Activated CD4-positive, alpha-beta T cell treated with anti-CD3 and anti-CD28 coated beads, Interleukin-2, amount 10 ng/mL, durations not matched to agents 24 days and 14 days (primary cell): ENCODE data around the gene DNAJB5. TPM values are rescaled to one million over a fixed set of nuclear protein-coding genes. Genes with fewer than 3 reads are reported as not detected.

Experiments
- DNase-seq: peaks from one replicate; pipeline ENCODE4 v3.0.0; 2022
- H3K27ac Mint-ChIP-seq: one replicate; pipeline ENCODE4 v1.8.0; 2022; ENCODE audit warnings: mild to moderate bottlenecking, mixed read lengths
- H3K27me3 Mint-ChIP-seq: one replicate; pipeline ENCODE4 v1.8.0; 2022; ENCODE audit warnings: mixed read lengths
- H3K36me3 Mint-ChIP-seq: one replicate; pipeline ENCODE4 v1.8.0; 2022; ENCODE audit warnings: low read depth, mild to moderate bottlenecking, mixed read lengths
- H3K4me1 Mint-ChIP-seq: one replicate; pipeline ENCODE4 v1.8.0; 2021; ENCODE audit warnings: mixed read lengths
- H3K4me3 Mint-ChIP-seq: one replicate; pipeline ENCODE4 v1.8.0; 2022; ENCODE audit warnings: mild to moderate bottlenecking, moderate library complexity, mixed read lengths
- H3K9me3 Mint-ChIP-seq: one replicate; pipeline ENCODE4 v1.8.0; 2021; ENCODE audit warnings: mixed read lengths
- intact Hi-C: fragments of 100-400 bp; cut with micrococcal nuclease; formaldehyde crosslinking; loops from one replicate; pipeline ENCODE4 v1.15.1; 2023
- total RNA-seq: library from RNA; stranded (reverse); gene quantifications from 2 replicates; pipeline ENCODE4 v1.2.3, GENCODE V29; 2022

Gene DNAJB5
- total RNA-seq, 1 donor from 2014 or later, result 10.6 TPM

- peak; percentile 86 for DNase-seq
- Mint-ChIP-seq H3K27me3 (no peaks in the 10 kb centered on the region), H3K9me3 (no peaks in the 10 kb centered on the region), H3K36me3 (peaks cover 9% of the 10 kb centered on the region), H3K4me3 (peak overlapping the region; percentile 86), H3K27ac (peak overlapping the region; percentile 71), H3K4me1 (peaks cover 71% of the 10 kb centered on the region)
- intact Hi-C loops, result loop anchor here (1.0 to 5.0 kb wide), 6 partner anchors 28 to 288 kb away; partner anchors contain the start of gene PIGO
Measured at GRCh38 chr9:34989946-34990635, 546 bp downstream of the DNAJB5 start.

- peaks cover 11% of the 10 kb centered on the region for H3K36me3 Mint-ChIP-seq
- no peaks in the 10 kb centered on the region for H3K9me3 Mint-ChIP-seq
- H3K27me3 Mint-ChIP-seq, result no peaks in the 10 kb centered on the region
- peak overlapping the region; percentile 87 for H3K27ac Mint-ChIP-seq
- H3K4me3 Mint-ChIP-seq, result peak overlapping the region; percentile 86
- intact Hi-C loops, result loop anchor here (5.0 kb wide), 1 partner anchor 46 kb away; no protein-coding TSS in a partner anchor
- no peak for DNase-seq
- H3K4me1 Mint-ChIP-seq, result peaks cover 67% of the 10 kb centered on the region
Measured at GRCh38 chr9:34990908-34991606, 1.5 kb downstream of the DNAJB5 start.

- H3K9me3 Mint-ChIP-seq, result no peaks in the 10 kb centered on the region
- peak overlapping the region; percentile 87 for H3K27ac Mint-ChIP-seq
- H3K4me3 Mint-ChIP-seq, result peak overlapping the region; percentile 60
- intact Hi-C loops, result loop anchor here (1.0 to 5.0 kb wide), 2 partner anchors 10 to 46 kb away; no protein-coding TSS in a partner anchor
- peaks cover 11% of the 10 kb centered on the region for H3K36me3 Mint-ChIP-seq
- H3K27me3 Mint-ChIP-seq, result no peaks in the 10 kb centered on the region
- peaks cover 60% of the 10 kb centered on the region for H3K4me1 Mint-ChIP-seq
- DNase-seq, result peak; percentile 67
Measured at GRCh38 chr9:34991607-34992375, 2.2 kb downstream of the DNAJB5 start.

GRCh38 chr9:34992376-34992951 is 2.9 kb downstream of the DNAJB5 start:
- Mint-ChIP-seq H3K36me3 (peaks cover 16% of the 10 kb centered on the region), H3K27ac (peak overlapping the region; percentile 87), H3K9me3 (no peaks in the 10 kb centered on the region), H3K27me3 (no peaks in the 10 kb centered on the region), H3K4me1 (peaks cover 55% of the 10 kb centered on the region), H3K4me3 (peak overlapping the region; percentile 60)
- intact Hi-C loops, result loop anchor here (1.0 to 5.0 kb wide), 2 partner anchors 9 to 45 kb away; no protein-coding TSS in a partner anchor
- peak; percentile 66 for DNase-seq

GRCh38 chr9:34993502-34994259 is 4.1 kb downstream of the DNAJB5 start:
- no peak for DNase-seq
- Mint-ChIP-seq H3K9me3 (no peaks in the 10 kb centered on the region), H3K4me1 (peaks cover 55% of the 10 kb centered on the region), H3K27me3 (no peaks in the 10 kb centered on the region), H3K36me3 (peaks cover 18% of the 10 kb centered on the region), H3K4me3 (peak overlapping the region; percentile 29), H3K27ac (peak overlapping the region; percentile 86)
- intact Hi-C loops, result loop anchor here (5.0 kb wide), 1 partner anchor 44 kb away; no protein-coding TSS in a partner anchor

- Mint-ChIP-seq H3K9me3 (no peaks in the 10 kb centered on the region), H3K4me1 (peaks cover 54% of the 10 kb centered on the region), H3K27me3 (no peaks in the 10 kb centered on the region), H3K27ac (peak overlapping the region; percentile 86), H3K36me3 (peaks cover 18% of the 10 kb centered on the region), H3K4me3 (peak overlapping the region; percentile 28)
- intact Hi-C loops, result loop anchor here (5.0 kb wide), 1 partner anchor 43 kb away; no protein-coding TSS in a partner anchor
- no peak for DNase-seq
Measured at GRCh38 chr9:34994260-34994899, 4.8 kb downstream of the DNAJB5 start.

- Mint-ChIP-seq H3K9me3 (no peaks in the 10 kb centered on the region), H3K36me3 (peaks cover 18% of the 10 kb centered on the region), H3K27ac (no peak overlapping the region), H3K4me3 (no peak overlapping the region), H3K27me3 (no peaks in the 10 kb centered on the region), H3K4me1 (peaks cover 53% of the 10 kb centered on the region)
- intact Hi-C loops, result loop anchor here (5.0 kb wide), 1 partner anchor 42 kb away; no protein-coding TSS in a partner anchor
- no peak for DNase-seq
Measured at GRCh38 chr9:34994900-34995669, 5.5 kb downstream of the DNAJB5 start.

- no peaks in the 10 kb centered on the region for H3K9me3 Mint-ChIP-seq
Measured at GRCh38 chr9:34995670-34996060, 6.1 kb downstream of the DNAJB5 start.

GRCh38 chr9:34996181-34996904 is 6.8 kb downstream of the DNAJB5 start:
- no peak overlapping the region for H3K4me3 Mint-ChIP-seq
- intact Hi-C loops, result no loop called here
- H3K27me3 Mint-ChIP-seq, result no peaks in the 10 kb centered on the region
- peaks cover 14% of the 10 kb centered on the region for H3K36me3 Mint-ChIP-seq
- DNase-seq, result no peak
- H3K9me3 Mint-ChIP-seq, result no peaks in the 10 kb centered on the region
- peaks cover 51% of the 10 kb centered on the region for H3K4me1 Mint-ChIP-seq
- no peak overlapping the region for H3K27ac Mint-ChIP-seq

More at GRCh38 chr9:34995670-34996060, 6.1 kb downstream of the DNAJB5 start:
- no peak for DNase-seq
- H3K36me3 Mint-ChIP-seq, result peaks cover 18% of the 10 kb centered on the region
- no peaks in the 10 kb centered on the region for H3K27me3 Mint-ChIP-seq
- H3K27ac Mint-ChIP-seq, result no peak overlapping the region
- no peak overlapping the region for H3K4me3 Mint-ChIP-seq
- intact Hi-C loops, result no loop called here
- H3K4me1 Mint-ChIP-seq, result peaks cover 50% of the 10 kb centered on the region

GRCh38 chr9:34996905-34997279 is 7.3 kb downstream of the DNAJB5 start:
- DNase-seq, result no peak
- Mint-ChIP-seq H3K27me3 (no peaks in the 10 kb centered on the region), H3K4me3 (no peak overlapping the region), H3K4me1 (peaks cover 53% of the 10 kb centered on the region), H3K9me3 (no peaks in the 10 kb centered on the region), H3K36me3 (peaks cover 14% of the 10 kb centered on the region), H3K27ac (no peak overlapping the region)
- intact Hi-C loops, result no loop called here

- Mint-ChIP-seq H3K4me3 (peak overlapping the region; percentile 22), H3K27ac (peak overlapping the region; percentile 72), H3K9me3 (peaks cover 2% of the 10 kb centered on the region), H3K36me3 (peaks cover 14% of the 10 kb centered on the region), H3K4me1 (peaks cover 53% of the 10 kb centered on the region), H3K27me3 (no peaks in the 10 kb centered on the region)
- intact Hi-C loops, result no loop called here
- no peak for DNase-seq
Measured at GRCh38 chr9:34997379-34997781, 7.8 kb downstream of the DNAJB5 start.
